Upper lobe of left lung (tissue), 4 donors: ENCODE data around the gene TENM4.

Experiments used
- CTCF ChIP-seq, 6 experiments: fragments of 450-650 bp in 4 of 6; fragments of 200-600 bp in 2 of 6; sonication (generic) in 2 of 6; IDR thresholded peaks; one replicate each; pipeline ENCODE4 v1.5.1; 2016 to 2019; ENCODE audit warnings: antibody characterized with exemption in 6 of 6
- POLR2A ChIP-seq, 4 donors: fragments of 450-650 bp; IDR thresholded peaks; one replicate each; pipeline ENCODE4 v1.5.1; 2016 to 2017; ENCODE audit warnings: antibody characterized with exemption in 4 of 4, mild to moderate bottlenecking in 2 of 4

GRCh38 chr11:79189601-79190000 lies 251.2 kb downstream of the TENM4 start:
- TF ChIP-seq CTCF (IDR thresholded peaks at IDR 0.05) (no peak), POLR2A (IDR thresholded peaks at IDR 0.05) (no peak)
